K562 (cell line): ENCODE results near the gene MICAL2. TPM values are rescaled to one million over a fixed set of nuclear protein-coding genes. Genes with fewer than 3 reads are reported as not detected.

Experiments
- BRD4 ChIP-seq: fragments of 200-600 bp; sonication (generic); IDR thresholded peaks from 2 replicates; pipeline ENCODE4 v1.6.1; 2017; ENCODE audit warnings: inconsistent platforms
- CREM ChIP-seq: IDR thresholded peaks from 2 replicates; pipeline ENCODE4 v1.6.1; 2014; ENCODE audit warnings: antibody characterized with exemption, low read depth
- EGR1 ChIP-seq: fragments of 450-650 bp; conservative IDR thresholded peaks from 2 replicates; pipeline ENCODE4 v1.6.1; 2017; ENCODE audit warnings: mild to moderate bottlenecking
- FOXP1 ChIP-seq: sonication (generic); formaldehyde crosslinking; IDR thresholded peaks from 2 replicates; pipeline ENCODE4 v1.8.0; 2022; ENCODE audit warnings: mild to moderate bottlenecking, missing genetic modification reagents
- GABPA ChIP-seq: fragments of 200-800 bp; sonication (Bioruptor generic); conservative IDR thresholded peaks from 2 replicates; pipeline ENCODE4 v1.6.1; 2016; ENCODE audit warnings: low read depth, missing genetic modification characterization, missing compliant biosample characterization
- HMBOX1 ChIP-seq: sonication (generic); IDR thresholded peaks from 2 replicates; pipeline ENCODE4 v1.6.1; 2016
- HMGN3 ChIP-seq: IDR thresholded peaks from 2 replicates; pipeline ENCODE4 v1.6.1; 2011; ENCODE audit warnings: borderline replicate concordance, low read depth, mild to moderate bottlenecking, mixed read lengths, low read length; ENCODE audit not compliant: insufficient read length; ENCODE audit errors: extremely low read depth
- IRF9 ChIP-seq: fragments of 450-650 bp; IDR thresholded peaks from 2 replicates; pipeline ENCODE4 v1.6.1; 2016; ENCODE audit warnings: missing biosample characterization, missing genetic modification characterization
- JUND ChIP-seq, 2 experiments: IDR thresholded peaks; 2 replicates in 1 of 2; 3 replicates in 1 of 2; pipeline ENCODE4 v1.6.1; 2011; ENCODE audit warnings: borderline replicate concordance in 2 of 2, low read depth in 2 of 2, low read length in 2 of 2, improper control_type of control experiment in 1 of 2, missing biosample characterization in 1 of 2, missing genetic modification characterization in 1 of 2, missing genetic modification reagents in 1 of 2
- MEIS2 ChIP-seq: fragments of 450-650 bp; IDR thresholded peaks from 2 replicates; pipeline ENCODE4 v1.6.1; 2014; ENCODE audit warnings: mild to moderate bottlenecking; ENCODE audit not compliant: partially characterized antibody
- NCOA6 ChIP-seq: fragments of 450-650 bp; IDR thresholded peaks from 2 replicates; pipeline ENCODE4 v1.6.1; 2017; ENCODE audit warnings: mild to moderate bottlenecking
- NELFE ChIP-seq: IDR thresholded peaks from 2 replicates; pipeline ENCODE4 v1.6.1; 2011; ENCODE audit warnings: mild to moderate bottlenecking; ENCODE audit not compliant: insufficient read depth, insufficient read length
- NR2C2 ChIP-seq, 2 experiments: fragments of 200-800 bp in 1 of 2; sonication (Bioruptor generic) in 1 of 2; sonication (generic) in 1 of 2; formaldehyde crosslinking in 1 of 2; IDR thresholded peaks; 2 replicates each; pipeline versions ENCODE4 v1.6.1 to v1.8.0; 2016 to 2022; ENCODE audit warnings: mild to moderate bottlenecking in 1 of 2, missing compliant biosample characterization in 1 of 2, missing genetic modification characterization in 1 of 2, missing genetic modification reagents in 1 of 2
- POLR2AphosphoS5 ChIP-seq: IDR thresholded peaks from 2 replicates; pipeline ENCODE4 v1.6.1; 2011; ENCODE audit warnings: mild to moderate bottlenecking, low read depth, low read length, moderate library complexity; ENCODE audit not compliant: control insufficient read depth, insufficient read depth
- PRMT5 ChIP-seq: sonication (generic); formaldehyde crosslinking; IDR thresholded peaks from 2 replicates; pipeline ENCODE4 v1.5.0; 2020; ENCODE audit warnings: missing genetic modification reagents
- RCOR1 ChIP-seq, 2 experiments: IDR thresholded peaks; 2 replicates each; pipeline ENCODE4 v1.6.1; 2012; ENCODE audit warnings: low read depth in 2 of 2, low read length in 2 of 2, borderline replicate concordance in 1 of 2, improper control_type of control experiment in 1 of 2
- SRSF7 ChIP-seq: fragments of 200-400 bp; formaldehyde crosslinking; optimal IDR thresholded peaks from 2 replicates; pipeline ENCODE3; 2017; ENCODE audit warnings: mild to moderate bottlenecking, low read depth, low read length
- THAP7 ChIP-seq: fragments of 250-450 bp; sonication (Bioruptor Pico); IDR thresholded peaks from 2 replicates; pipeline ENCODE4 v1.5.0; 2021
- TSHZ1 ChIP-seq: fragments of 250-450 bp; sonication (Bioruptor Pico); IDR thresholded peaks from 2 replicates; pipeline ENCODE4 v1.4.0; 2020; ENCODE audit warnings: mild to moderate bottlenecking, moderate library complexity
- WHSC1 ChIP-seq: IDR thresholded peaks from one replicate; pipeline ENCODE4 v1.6.1; 2012; ENCODE audit warnings: low read length, control low read depth, inconsistent platforms
- ZNF384 ChIP-seq: IDR thresholded peaks from 2 replicates; pipeline ENCODE4 v1.6.1; 2012; ENCODE audit warnings: low read depth, low read length, improper control_type of control experiment
- ZNF41 ChIP-seq: fragments of 250-450 bp; sonication (Bioruptor Pico); conservative IDR thresholded peaks from 2 replicates; pipeline ENCODE4 v1.4.0; 2020; ENCODE audit warnings: mild to moderate bottlenecking
- ZNF445 ChIP-seq: fragments of 250-450 bp; sonication (Bioruptor Pico); IDR thresholded peaks from 2 replicates; pipeline ENCODE4 v1.4.0; 2020; ENCODE audit warnings: low read depth, mild to moderate bottlenecking, moderate library complexity
- polyA plus RNA-seq, 8 experiments: library from polyadenylated mRNA; depleted of rRNA in 4 of 8; stranded (reverse) in 5 of 8; unstranded in 3 of 8; fragments of >200 nt; fragmentation: Nextera tagmentation in 2 of 8; fragmentation: Illumina TruSeq in 1 of 8; extraction: Ambion mirVana in 2 of 8; extraction: Trizol in 1 of 8; gene quantifications; 2 replicates each; pipeline versions ENCODE4 v1.2.1 to v1.2.3, GENCODE V29; 2011 to 2014; ENCODE audit warnings: inconsistent platforms in 1 of 8, missing spikeins in 1 of 8
- total RNA-seq, 7 experiments: library from RNA; depleted of rRNA in 6 of 7; stranded (reverse); fragments of >200 nt in 6 of 7; fragmentation: Illumina TruSeq in 2 of 7; extraction: Trizol in 2 of 7; gene quantifications; 2 replicates each; pipeline versions ENCODE4 v1.2.1 to v1.2.3, GENCODE V29; 2011 to 2021; ENCODE audit warnings: low replicate concordance in 1 of 7

The MICAL2 gene
- total and polyA plus RNA-seq, 9 of the 15 experiments (the other 6 are each of a cell fraction or from before 2014, with no cell fraction given), result 4.7 to 64.2 (median 33.6) TPM

GRCh38 chr11:12150831-12151382 lies 40.5 kb downstream of the MICAL2 start (continued):
- TF ChIP-seq THAP7 (CRISPR knock-in tag), result no peak
- TF ChIP-seq WHSC1, result no peak
- no peak for TF ChIP-seq FOXP1 (CRISPR knock-in tag)
- no peak for TF ChIP-seq MEIS2
- TF ChIP-seq NCOA6, result no peak
- TF ChIP-seq GABPA (tag), result no peak
- no peak for TF ChIP-seq PRMT5 (CRISPR knock-in tag)
- TF ChIP-seq CREM, result peak; percentile 54
- peak; percentile 60; the same call in 1 of the 2 replicates for TF ChIP-seq HMBOX1
- TF ChIP-seq JUND (IDR thresholded peaks at IDR 0.05; ENCODE audit: borderline replicate concordance, low read depth, low read length), result peak; percentile 28; the same call in 1 of the 2 replicates
- no peak for TF ChIP-seq JUND (tag; IDR thresholded peaks at IDR 0.05; ENCODE audit: borderline replicate concordance, low read depth, low read length)
- no peak for TF ChIP-seq NR2C2 (CRISPR knock-in tag; IDR thresholded peaks at IDR 0.05)
- TF ChIP-seq NR2C2 (tag; IDR thresholded peaks at IDR 0.05), result no peak
- TF ChIP-seq ZNF41 (CRISPR knock-in tag), result no peak
- no peak for TF ChIP-seq ZNF384
- TF ChIP-seq RCOR1 (IDR thresholded peaks at IDR 0.05; ENCODE audit: borderline replicate concordance in 1 of 2, low read depth in 2 of 2, low read length in 2 of 2), result 0 out of 4 replicates have a peak, but pooled peaks of 1 of the 2 experiments have one; percentile 24
- TF ChIP-seq IRF9 (tag), result no peak
- no peak for TF ChIP-seq NELFE
- TF ChIP-seq ZNF445 (CRISPR knock-in tag), result no peak
- no peak for TF ChIP-seq HMGN3
- TF ChIP-seq POLR2AphosphoS5, result no peak
- TF ChIP-seq TSHZ1 (CRISPR knock-in tag), result no peak
- no peak for TF ChIP-seq SRSF7
- no peak; the same call in 1 of the 2 replicates for TF ChIP-seq EGR1
- 0 out of 2 replicates have a peak, but pooled peaks have one; percentile 9 for TF ChIP-seq BRD4
